CD4-positive, alpha-beta T cell treated with Interleukin-6 at 100 ng/mL for 8 hours (primary cell): ENCODE data around the gene SEMA3F.

Source experiments
- DNase-seq: peaks from one replicate; pipeline ENCODE4 v3.0.0-alpha.2; 2020; ENCODE audit warnings: mixed read lengths, low spot score

Gene SEMA3F

DNA sequence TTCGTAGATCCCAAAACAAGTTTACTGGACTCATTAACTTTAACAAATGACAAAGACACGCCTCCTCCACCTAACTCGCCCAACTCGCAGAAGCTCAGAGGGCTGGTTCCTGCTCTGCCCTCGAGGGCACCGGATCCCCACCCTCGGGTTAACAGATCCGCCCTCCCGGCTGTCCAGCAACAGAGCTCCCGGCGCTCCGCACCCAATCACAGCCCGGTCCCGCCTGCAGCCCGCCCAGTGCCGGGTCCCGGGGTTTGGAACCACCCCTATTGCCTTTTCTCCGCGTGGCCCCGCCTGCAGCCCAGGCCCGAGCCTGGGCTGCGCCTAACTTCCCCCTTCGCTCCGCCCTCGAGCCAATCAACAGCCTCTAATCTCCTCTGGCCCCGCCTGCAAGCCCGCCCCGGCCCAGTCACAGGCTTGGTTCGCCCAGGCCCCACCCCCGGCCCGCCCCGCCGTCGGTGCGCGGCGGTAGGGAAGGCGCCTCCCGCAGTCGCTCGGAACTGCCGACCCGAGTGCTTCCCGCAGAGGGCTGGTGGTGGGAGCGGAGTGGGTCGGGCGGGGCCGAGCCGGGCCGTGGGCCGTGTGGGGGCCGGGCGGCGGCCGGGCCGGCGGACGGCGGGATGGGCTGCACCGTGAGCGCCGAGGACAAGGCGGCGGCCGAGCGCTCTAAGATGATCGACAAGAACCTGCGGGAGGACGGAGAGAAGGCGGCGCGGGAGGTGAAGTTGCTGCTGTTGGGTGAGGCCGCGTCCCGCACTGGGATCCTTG lies 80.8 kb downstream of the SEMA3F start, which contains the start of gene GNAI2:
Gene GNAI2, plus strand, starts transcription at position 489 of the 768 bp plus-strand sequence. Its CDS starts 132 bp downstream, at position 621.
- peak; percentile 99 for DNase-seq

DNA sequence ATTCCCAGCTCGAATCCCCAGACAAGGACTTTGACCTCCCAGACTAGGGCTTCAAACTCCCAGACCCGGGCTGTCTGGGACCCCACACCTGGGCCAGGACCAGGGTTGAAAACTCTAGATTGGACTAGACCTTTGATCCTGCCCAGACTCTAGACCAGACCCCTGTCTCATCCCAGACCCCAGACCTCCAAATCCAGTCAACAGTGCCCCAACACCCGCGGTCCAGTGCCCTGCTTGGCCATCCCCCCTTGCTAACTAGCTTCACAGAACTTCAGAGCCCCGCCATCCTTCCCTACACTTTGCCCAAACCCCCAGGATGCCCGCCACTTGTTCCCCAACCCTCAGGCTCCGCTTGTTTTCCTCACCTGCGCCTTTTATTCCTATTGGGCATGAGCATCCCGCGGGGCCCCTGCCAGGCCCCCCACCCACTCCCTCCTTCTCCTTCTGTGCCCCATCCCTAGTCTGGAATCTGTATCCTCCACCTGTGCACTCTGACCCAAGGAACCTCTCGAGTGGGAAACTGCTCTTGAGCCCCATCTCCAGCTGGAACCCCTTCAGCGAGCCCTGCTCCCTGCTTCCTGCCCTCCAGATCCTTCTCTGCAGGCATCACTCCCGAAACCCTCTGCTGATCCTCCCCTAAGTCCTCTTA lies 81.5 kb downstream of the SEMA3F start:
- no peak for DNase-seq

DNA sequence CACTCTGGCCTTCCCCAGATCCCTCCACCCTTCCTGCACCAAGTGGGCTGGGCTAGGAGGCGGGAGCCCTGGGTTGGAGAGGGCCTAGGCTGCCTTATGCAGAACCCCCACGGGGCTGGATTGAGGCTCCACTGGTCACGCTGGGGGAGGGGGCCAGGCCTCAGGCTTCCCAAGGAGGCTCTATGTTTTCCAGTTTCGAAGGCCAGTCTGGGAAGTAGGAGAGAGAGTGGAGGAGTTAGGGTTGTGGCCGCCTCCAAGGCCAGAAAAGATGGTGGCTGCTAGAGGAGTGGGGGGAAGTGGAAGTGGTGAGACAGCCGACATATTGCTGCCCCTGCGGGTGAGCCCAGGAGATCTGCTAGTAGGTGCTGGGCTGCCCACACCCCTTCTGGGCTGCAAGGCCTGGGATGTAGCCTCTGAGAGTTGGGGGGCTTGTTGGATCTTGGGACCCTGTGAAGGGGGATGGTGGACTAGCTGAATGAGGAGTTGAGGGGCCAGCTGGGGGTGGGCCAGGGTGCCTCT lies 82.1 kb downstream of the SEMA3F start:
- DNase-seq, result peak; percentile 34

DNA sequence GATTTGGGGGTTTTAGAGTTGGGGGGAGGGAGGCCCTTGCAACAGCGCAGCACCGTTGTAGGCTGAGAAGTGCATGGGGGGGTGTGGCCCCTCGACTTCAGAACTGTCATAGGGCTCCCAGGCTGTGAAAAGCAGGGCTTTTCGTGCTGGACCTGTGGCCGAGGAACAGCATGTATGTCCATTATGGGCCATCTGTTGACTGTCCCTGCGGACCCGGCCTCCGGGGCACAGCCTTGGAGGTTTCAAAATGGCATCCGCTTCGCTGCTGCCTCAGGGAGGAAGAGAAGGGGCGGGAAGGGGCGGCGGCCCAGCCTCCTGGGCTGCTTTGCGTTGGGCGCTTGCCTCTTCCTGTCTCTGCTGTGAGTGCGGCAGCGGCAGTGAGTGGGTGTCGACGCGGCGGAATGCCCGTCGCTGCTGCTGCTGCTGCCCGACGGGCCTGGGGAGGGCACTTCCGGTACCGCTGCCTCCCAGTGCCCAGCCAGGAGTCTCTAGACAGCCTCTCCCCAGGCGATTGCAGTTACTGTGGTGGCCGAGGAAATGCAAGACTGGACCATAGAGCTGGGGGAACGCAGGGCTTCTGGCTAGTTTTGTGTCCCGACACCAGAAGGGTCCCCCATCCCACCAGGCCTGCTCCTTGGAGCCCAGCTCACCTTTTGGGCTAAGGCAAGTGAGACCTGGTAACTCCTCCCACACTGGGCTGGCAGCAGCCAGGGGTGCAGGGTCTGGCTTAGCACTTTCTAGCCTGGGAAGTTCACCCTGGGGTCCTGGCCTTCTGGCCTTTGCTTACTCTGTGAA lies 82.8 kb downstream of the SEMA3F start:
- peak; percentile 88 for DNase-seq

DNA sequence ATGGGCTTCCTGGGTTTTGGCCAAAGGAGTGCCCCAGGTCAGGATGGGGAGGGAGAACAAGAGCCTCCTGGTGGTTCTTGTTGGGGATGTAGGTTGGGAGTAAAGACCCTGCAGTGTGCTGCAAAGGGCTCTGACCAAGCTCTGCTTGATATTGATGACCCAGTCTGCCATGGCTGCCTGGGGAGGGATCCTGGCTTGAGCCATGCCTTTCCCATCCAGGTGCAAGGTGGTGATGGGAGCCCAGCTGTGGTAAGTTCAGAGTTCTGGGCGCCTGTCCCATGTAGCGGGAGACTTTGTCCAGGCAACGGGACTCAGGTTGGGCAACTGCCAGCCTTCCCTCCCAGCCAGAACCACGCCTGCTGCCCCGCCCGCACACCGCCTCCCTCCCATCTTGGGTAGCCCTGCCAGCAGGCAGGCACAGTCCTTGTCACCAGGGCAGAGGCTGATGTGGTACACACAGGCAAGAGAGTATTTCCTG lies 83.5 kb downstream of the SEMA3F start:
- no peak for DNase-seq
